ENCODE measurements around the gene ANKS6. TPM values are rescaled to one million over a fixed set of nuclear protein-coding genes. Genes with fewer than 3 reads are reported as not detected.

ANKS6 gene
- total and polyA plus RNA-seq, 2 of the 4 experiments (the other 2 are of a cell fraction) = 9.0 to 23.6 TPM

- no peak for TF ChIP-seq RCOR1 (IDR thresholded peaks at IDR 0.05; ENCODE audit: insufficient replicate concordance, low read length)
These were observed 9.3 kb upstream of the ANKS6 start (continued) for GRCh38 chr9:98805506-98806272.

GRCh38 chr9:98804083-98804482 is 7.7 kb upstream of the ANKS6 start:
- H3K4me2 ChIP-seq (ENCODE audit: low read depth, low read length) = no peak overlapping the region
- no peak overlapping the region for H2BK15ac ChIP-seq (ENCODE audit: low read depth, low read length)
- no TSS peak for BruUV-seq (replicated peaks)
- TF ChIP-seq FOS (IDR thresholded peaks at IDR 0.05; ENCODE audit: low read depth, low read length) (no peak), MAFK (IDR thresholded peaks at IDR 0.05; ENCODE audit: low read depth, low read length) (no peak), CEBPB (IDR thresholded peaks at IDR 0.05; ENCODE audit: low read depth, low read length) (no peak), RCOR1 (IDR thresholded peaks at IDR 0.05; ENCODE audit: insufficient replicate concordance, low read length) (no peak), CTCF (conservative IDR thresholded peaks at IDR 0.05; ENCODE audit: low read depth, low read length) (no peak), RFX5 (IDR thresholded peaks at IDR 0.05; ENCODE audit: low read depth, low read length) (no peak), MXI1 (IDR thresholded peaks at IDR 0.05; ENCODE audit: borderline replicate concordance, low read depth, low read length) (no peak), ELK1 (IDR thresholded peaks at IDR 0.05; ENCODE audit: borderline replicate concordance, low read depth, low read length) (no peak), BHLHE40 (IDR thresholded peaks at IDR 0.05; ENCODE audit: low read depth, low read length) (no peak), NFE2L2 (IDR thresholded peaks at IDR 0.05; ENCODE audit: low read depth, low read length) (no peak), RAD21 (IDR thresholded peaks at IDR 0.05; ENCODE audit: low read length) (no peak)
- in situ Hi-C loops (cut with MboI; ENCODE audit: low sequenced_read_pairs) (no loop called here), dilution Hi-C loops (cut with HindIII; ENCODE audit: low sequenced_read_pairs, unreplicated experiment) (no loop called here), intact Hi-C loops (cut with micrococcal nuclease) (no loop called here)
- H3K56ac ChIP-seq (ENCODE audit: extremely low read depth, insufficient read depth, low read length) = no peak overlapping the region
- H3K18ac ChIP-seq (ENCODE audit: low read depth, low read length) = no peak overlapping the region
- CTCF ChIA-PET = no interaction called here
- H3K4me1 ChIP-seq (ENCODE audit: control insufficient read depth, insufficient read depth, low read length) = peaks cover 19% of the 10 kb centered on the region; the same call in 1 of the 2 replicates
- no peak overlapping the region for H4K8ac ChIP-seq (ENCODE audit: low read depth in 2 of 2, low read length in 2 of 2)
- no CpG with 5 or more reads among the region's 2 CpGs for WGBS, 2 experiments (ENCODE audit: extremely low coverage in 2 of 2, insufficient read length in 1 of 2)
- no peaks in the 10 kb centered on the region for H3K36me3 ChIP-seq (ENCODE audit: control insufficient read depth, insufficient read depth, low read length)
- H2AK5ac ChIP-seq (ENCODE audit: low read depth, low read length) = no peak overlapping the region
- no peaks in the 10 kb centered on the region for H3K9me3 ChIP-seq (ENCODE audit: control insufficient read depth, insufficient read depth, low read length)
- DNase-seq (no peak), ATAC-seq (ENCODE audit: low read depth) (no peak)
- no peak overlapping the region for H3K23ac ChIP-seq (ENCODE audit: low read depth, low read length)
- H4K91ac ChIP-seq (ENCODE audit: insufficient read depth, low read depth, low read length) = no peak overlapping the region
- no peak overlapping the region for H2AFZ ChIP-seq (replicated peaks; ENCODE audit: low read length, poor library complexity)
- no peaks in the 10 kb centered on the region for H4K20me1 ChIP-seq (ENCODE audit: insufficient read depth, low read length)
- H3K9ac ChIP-seq (ENCODE audit: low read depth, low read length) = no peak overlapping the region
- no peaks in the 10 kb centered on the region for H3K79me1 ChIP-seq (ENCODE audit: low read depth in 1 of 2, low read length in 2 of 2)
- no peak overlapping the region for H3K4me3 ChIP-seq (ENCODE audit: insufficient read depth, low read depth, low read length)
- no peak overlapping the region for H3K4ac ChIP-seq (ENCODE audit: low read depth, low read length)
- no peak overlapping the region for H3K27ac ChIP-seq (ENCODE audit: insufficient read depth, low read length)
- no peak overlapping the region for H2AK9ac ChIP-seq (replicated peaks; ENCODE audit: low read depth, low read length, poor library complexity)
- no peak overlapping the region for H3K14ac ChIP-seq (replicated peaks; ENCODE audit: low read depth, low read length)
- H2BK5ac ChIP-seq (ENCODE audit: low read depth, low read length, poor library complexity, severe bottlenecking) = no peak overlapping the region
- H2BK20ac ChIP-seq (ENCODE audit: low read depth, low read length) = no peak overlapping the region
- POLR2A ChIA-PET (ENCODE audit: unreplicated experiment) = no interaction called here
- 0 out of 2 replicates have a peak, but pooled peaks cover 3% of the 10 kb centered on the region for H3K9me1 ChIP-seq (ENCODE audit: insufficient read depth, low read length)
- peaks cover 13% of the 10 kb centered on the region for H3K27me3 ChIP-seq (ENCODE audit: control insufficient read depth, insufficient read depth, low read length)
- no peak overlapping the region for H2BK120ac ChIP-seq (ENCODE audit: low read depth, low read length)
- H4K5ac ChIP-seq (ENCODE audit: low read depth, low read length) = no peak overlapping the region

All from IMR-90 (cell line).